Measurements from ENCODE around the gene PLA2R1.

PLA2R1 gene

DNA sequence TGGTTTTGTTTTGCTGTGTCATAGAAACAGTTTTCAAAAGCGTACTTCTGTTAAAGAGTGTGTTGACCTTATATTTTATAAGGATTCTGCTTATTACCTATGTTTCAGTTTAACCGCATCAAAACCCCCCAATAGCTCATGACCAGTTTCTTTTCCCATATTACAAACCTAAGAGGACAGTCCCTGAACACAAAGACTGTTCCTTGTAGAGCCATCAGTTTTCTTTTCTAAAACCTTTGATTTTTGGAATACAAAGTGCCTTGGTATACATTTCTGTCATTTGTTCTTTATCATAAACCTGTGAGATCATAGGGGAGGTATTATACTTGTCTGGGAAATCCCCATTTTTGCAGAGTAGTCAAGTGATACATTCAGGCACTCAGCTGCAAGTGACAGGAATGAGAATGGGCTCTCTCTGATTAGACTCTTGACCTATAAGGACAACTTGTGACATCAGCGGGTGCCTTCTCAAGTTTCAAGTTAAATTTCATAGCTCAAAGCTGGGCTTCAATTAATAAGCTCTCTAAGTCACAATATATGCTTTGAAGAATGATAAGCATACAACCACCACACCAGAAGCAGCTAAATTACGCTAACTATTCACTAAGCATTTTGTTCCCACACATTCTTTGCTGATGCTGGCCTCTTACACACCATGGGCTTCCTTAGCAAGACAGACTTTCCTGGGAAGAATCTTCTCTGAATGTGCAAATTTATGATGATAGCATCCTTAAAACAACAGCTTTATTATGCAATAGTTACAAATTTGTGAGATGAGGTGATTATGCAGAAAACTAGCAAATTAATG, 167.0 kb downstream of the PLA2R1 start:
- no peak for DNase-seq (ENCODE audit: low read depth)

DNA sequence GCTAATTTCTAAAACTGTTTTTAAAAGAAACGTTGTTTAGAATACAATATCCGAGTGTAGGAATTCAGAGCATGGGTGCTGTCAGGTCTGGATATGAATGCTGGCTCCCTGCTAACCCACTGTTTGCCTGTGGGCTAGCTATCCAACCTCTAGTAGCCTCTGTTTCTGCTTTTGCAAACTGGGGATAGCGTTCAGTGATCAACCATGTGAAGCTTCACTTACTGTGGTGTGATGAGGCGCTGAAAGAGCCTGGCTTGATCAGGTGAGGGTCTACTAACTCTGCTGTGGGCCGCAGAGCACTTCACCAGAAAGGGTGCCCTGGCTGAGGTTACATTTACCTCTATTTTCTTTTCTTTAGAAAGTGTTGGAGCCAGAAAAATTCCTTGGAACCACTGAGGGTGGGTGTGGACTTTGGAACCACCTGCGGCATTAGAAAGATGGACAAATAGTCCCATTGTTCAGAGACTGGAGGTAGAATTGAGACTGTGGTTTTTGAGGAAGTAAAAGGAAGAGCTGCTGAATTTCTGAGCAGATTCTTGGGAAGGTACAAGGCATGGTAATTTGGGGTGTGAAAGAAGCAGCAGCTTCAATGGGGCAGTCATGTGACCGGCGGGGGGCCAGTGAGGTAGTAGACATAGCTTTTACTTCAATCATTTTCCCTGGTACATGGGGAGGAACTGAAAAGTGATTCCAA, 168.1 kb downstream of the PLA2R1 start:
- DNase-seq (ENCODE audit: low read depth) = no peak

DNA sequence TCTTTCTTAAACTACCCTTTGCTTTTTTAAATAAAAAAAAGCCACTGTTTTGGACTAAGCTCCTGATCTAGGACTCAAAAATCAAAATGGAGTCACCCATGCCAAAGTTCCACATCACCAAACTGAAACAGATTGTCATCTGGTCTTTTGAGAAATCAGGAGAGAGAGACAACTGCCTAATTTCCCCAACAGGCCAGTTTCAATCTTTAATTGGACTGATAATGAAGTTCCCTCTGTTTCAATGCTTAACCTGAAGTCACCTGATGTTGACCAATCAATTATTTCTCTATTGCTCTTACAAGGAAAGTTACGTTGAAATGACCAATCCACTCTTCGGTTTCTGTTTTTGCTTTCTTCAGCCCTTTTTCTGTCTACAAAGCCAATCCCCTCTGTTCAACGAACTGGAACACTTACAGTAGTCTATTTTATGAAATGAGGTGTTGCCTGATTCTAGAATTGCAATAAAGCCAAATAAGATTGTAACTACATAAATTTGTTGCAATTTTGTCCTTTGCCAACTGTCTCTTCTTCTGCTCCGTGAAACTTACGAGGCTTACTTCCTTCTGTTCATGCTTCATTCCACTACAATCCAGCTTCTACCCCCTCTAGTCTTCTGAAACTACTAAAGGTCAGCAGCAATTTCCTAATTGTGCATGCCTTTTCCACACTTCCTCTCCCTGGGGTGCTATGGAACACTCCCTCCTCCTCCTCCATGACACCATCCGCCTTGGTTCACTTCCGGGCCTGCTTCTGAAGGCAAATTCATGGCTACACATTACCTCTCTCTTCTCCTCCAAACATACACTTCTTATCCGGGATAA, 169.2 kb downstream of the PLA2R1 start:
- DNase-seq (ENCODE audit: low read depth) = no peak

DNA sequence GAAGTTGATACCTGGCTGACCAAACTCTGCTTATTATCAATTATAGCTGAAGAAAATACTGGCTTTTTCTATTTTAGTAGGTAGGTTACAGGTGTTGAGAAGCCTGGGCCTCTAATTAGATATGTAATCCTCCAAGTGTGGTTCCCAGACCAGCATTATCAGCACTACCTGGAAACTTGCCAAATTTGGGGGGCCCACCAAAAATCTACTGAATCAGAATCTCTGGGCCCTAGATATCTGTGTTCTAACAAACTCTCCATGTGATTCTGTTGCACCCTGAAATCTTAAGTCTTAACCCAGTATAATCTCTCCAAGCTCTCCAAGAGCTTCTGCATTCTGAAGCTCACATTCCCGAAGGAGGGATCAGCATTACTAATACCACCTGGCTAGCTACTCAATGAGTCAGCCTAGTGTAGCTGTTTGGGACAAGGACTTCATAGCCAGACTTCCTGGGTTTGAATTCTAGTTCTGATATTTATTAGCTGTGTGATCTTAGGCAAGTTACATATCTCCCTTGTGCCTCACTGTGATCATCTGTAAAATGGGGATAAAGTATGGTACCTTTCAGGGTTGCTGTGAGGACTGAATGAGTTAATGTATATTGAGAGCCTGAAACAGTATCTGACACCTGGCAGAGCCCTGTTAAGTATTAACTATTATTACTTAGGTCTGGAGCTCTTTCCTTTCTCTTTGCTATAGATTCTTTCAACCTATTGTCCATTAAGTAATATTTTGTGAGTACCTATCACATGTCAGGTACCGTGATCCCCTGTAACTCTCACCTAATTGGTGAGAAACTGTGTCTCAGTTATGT, 170.3 kb downstream of the PLA2R1 start:
- DNase-seq (ENCODE audit: low read depth) = no peak

DNA sequence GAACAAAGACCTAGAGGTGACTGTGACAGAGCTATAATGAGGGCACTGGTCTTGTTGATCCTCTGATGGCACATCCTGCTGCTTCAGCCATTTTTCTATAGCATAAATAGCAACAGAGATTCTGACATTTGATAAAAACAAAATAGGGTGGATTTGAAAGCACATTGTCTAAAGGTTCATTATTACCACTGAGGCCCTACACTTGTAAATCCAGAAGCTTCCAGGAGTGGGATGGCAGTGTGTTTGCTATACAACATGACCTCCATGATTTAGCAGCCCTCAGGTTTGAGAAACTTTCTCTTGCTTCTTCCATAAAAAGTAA, 171.2 kb downstream of the PLA2R1 start:
- no peak for DNase-seq (ENCODE audit: low read depth)

DNA sequence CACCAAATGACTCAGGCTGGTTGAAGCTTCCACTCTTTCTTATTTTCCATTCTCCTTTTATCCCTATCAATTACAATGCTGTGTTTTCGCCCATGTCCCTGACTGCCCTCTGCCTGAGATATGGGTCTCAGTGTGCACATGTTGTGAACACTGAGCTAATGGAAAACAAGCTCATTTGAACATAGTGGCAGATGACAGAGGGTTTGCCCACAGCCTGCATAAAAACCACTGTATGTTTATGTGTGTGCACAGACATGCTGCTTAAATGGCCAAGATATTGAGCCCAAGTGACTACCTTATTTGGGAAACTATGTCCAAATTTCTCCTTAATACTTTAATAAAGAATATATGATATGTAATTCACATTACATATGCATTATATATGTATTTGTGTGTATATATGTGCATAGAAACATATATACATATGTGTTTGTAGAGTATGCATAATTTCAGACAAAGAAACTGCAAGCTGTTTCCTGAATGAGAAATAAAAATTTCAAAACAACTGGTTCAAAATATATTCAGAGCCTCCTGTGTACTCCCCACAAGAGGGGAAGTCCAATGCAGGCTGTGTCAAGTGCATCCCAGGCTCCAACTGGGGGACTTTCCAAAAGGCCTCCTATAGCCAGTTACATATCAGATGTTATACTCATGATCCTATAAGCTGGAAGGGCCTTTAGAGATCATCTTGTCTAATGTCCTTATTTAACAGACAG, 171.7 kb downstream of the PLA2R1 start:
- no peak for DNase-seq (ENCODE audit: low read depth)

DNA sequence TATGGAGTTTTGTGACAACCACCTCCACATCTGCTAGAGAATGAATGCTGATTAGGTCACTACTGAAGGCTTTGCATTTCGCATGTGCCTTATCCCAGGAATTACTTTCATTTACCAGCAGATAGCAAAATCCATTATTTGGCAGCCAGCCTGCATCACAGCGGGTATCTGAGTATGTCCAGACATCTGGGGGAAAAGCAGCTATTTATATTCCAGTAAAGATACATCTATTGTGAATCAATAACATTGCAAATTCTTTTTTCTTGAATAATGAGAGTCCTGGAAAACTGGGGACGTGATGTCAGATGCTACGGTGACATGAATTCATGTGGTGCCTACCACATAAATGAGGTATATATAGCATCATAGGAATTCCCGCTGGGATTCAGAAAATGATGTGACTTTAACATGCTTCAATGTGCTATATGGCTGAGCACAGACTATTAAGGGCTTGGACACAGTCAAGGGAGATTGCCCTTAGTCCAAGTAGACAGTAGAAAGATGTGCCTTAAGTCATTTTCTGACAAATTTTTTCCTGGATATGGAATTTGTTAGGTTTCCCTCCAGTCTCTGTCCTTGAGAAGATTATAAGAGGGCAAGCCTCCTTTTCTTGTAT, 180.2 kb downstream of the PLA2R1 start:
- DNase-seq (ENCODE audit: low read depth) = no peak

Measured in stimulated activated CD8-positive, alpha-beta memory T cell treated with anti-CD3 and anti-CD28 coated beads, Interleukin-15, amount 100 ng/mL, for 24 hours (primary cell).